Naive thymus-derived CD4-positive, alpha-beta T cell (primary cell): ENCODE results near the gene ZEB1. TPM values are rescaled to one million over a fixed set of nuclear protein-coding genes. Genes with fewer than 3 reads are reported as not detected.

Experiments used
- ATAC-seq: fragments of 150-1000 bp; cut with Tn5 transposase; 2 replicates; pipeline ENCODE4 v1.10.0; 2021; ENCODE audit warnings: mild to moderate bottlenecking, moderate library complexity
- CTCF ChIA-PET: fragments of 350-600 bp; sonication (Branson Sonifier 250); formaldehyde crosslinking; loops from one replicate; lab custom pipeline; 2021; ENCODE audit warnings: antibody characterized with exemption; lab: Charles Lee
- POLR2A ChIA-PET: fragments of 350-600 bp; sonication (Branson Sonifier 250); formaldehyde crosslinking; loops from one replicate; lab custom pipeline; 2021; ENCODE audit warnings: antibody characterized with exemption, inconsistent platforms; lab: Charles Lee
- DNase-seq, 9 donors: peaks; one replicate each; pipeline versions ENCODE4 v3.0.0 to v3.0.0-alpha.2; 2020 to 2022; ENCODE audit warnings: mixed read lengths in 1 of 9
- H3K27ac ChIP-seq: one replicate; pipeline ENCODE4 v1.7.0; 2013; ENCODE audit warnings: mild to moderate bottlenecking, low read depth, low read length, moderate library complexity
- H3K27me3 ChIP-seq, 2 donors: one replicate each; pipeline ENCODE4 v1.7.0; 2013; ENCODE audit warnings: low read length in 2 of 2, mild to moderate bottlenecking in 2 of 2, moderate library complexity in 2 of 2; ENCODE audit not compliant: control insufficient read depth in 2 of 2, insufficient read depth in 2 of 2
- H3K36me3 ChIP-seq, 3 experiments: 1 replicate in 2 of 3; 2 replicates in 1 of 3; pipeline ENCODE4 v1.7.0; 2013; ENCODE audit warnings: low read length in 3 of 3, mild to moderate bottlenecking in 3 of 3, moderate library complexity in 1 of 3; ENCODE audit not compliant: insufficient read depth in 3 of 3, control insufficient read depth in 2 of 3
- H3K4me1 ChIP-seq, 2 donors: one replicate each; pipeline ENCODE4 v1.7.0; 2013; ENCODE audit warnings: low read length in 2 of 2, mild to moderate bottlenecking in 2 of 2, moderate library complexity in 1 of 2; ENCODE audit not compliant: control insufficient read depth in 2 of 2, insufficient read depth in 2 of 2
- H3K4me3 ChIP-seq: 2 replicates; pipeline ENCODE4 v1.7.0; 2013; ENCODE audit warnings: mild to moderate bottlenecking, low read length
- H3K9me3 ChIP-seq, 3 experiments: 1 replicate in 2 of 3; 2 replicates in 1 of 3; pipeline ENCODE4 v1.7.0; 2013; ENCODE audit warnings: low read length in 3 of 3; ENCODE audit not compliant: control insufficient read depth in 2 of 3
- H3K27ac Mint-ChIP-seq, 9 donors: one replicate each; pipeline ENCODE4 v1.8.0; 2020 to 2022; ENCODE audit warnings: mixed read lengths in 9 of 9, mild to moderate bottlenecking in 8 of 9, moderate library complexity in 5 of 9, inconsistent platforms in 2 of 9
- H3K27me3 Mint-ChIP-seq, 5 donors: one replicate each; pipeline ENCODE4 v1.8.0; 2021 to 2022; ENCODE audit warnings: mixed read lengths in 5 of 5, mild to moderate bottlenecking in 1 of 5
- H3K36me3 Mint-ChIP-seq, 5 donors: one replicate each; pipeline ENCODE4 v1.8.0; 2020 to 2022; ENCODE audit warnings: mixed read lengths in 5 of 5, mild to moderate bottlenecking in 3 of 5, inconsistent platforms in 1 of 5
- H3K4me1 Mint-ChIP-seq, 7 donors: one replicate each; pipeline ENCODE4 v1.8.0; 2020 to 2022; ENCODE audit warnings: mixed read lengths in 7 of 7, mild to moderate bottlenecking in 3 of 7, inconsistent platforms in 1 of 7
- H3K4me3 Mint-ChIP-seq, 10 donors: one replicate each; pipeline ENCODE4 v1.8.0; 2020 to 2022; ENCODE audit warnings: mild to moderate bottlenecking in 10 of 10, mixed read lengths in 10 of 10, moderate library complexity in 6 of 10, inconsistent platforms in 2 of 10
- H3K9me3 Mint-ChIP-seq, 11 donors: one replicate each; pipeline ENCODE4 v1.8.0; 2020 to 2022; ENCODE audit warnings: mixed read lengths in 11 of 11, mild to moderate bottlenecking in 4 of 11, inconsistent platforms in 1 of 11, moderate library complexity in 1 of 11
- intact Hi-C, 2 donors: fragments of 100-400 bp; cut with micrococcal nuclease; formaldehyde crosslinking; loops; one replicate each; pipeline ENCODE4 v1.15.1; 2023
- polyA plus RNA-seq, 2 donors: library from polyadenylated mRNA; unstranded; fragments of 300-500 nt; fragmentation: Illumina TruSeq; gene quantifications; one replicate each; pipeline ENCODE4 v1.2.3, GENCODE V29; 2021
- total RNA-seq, 6 experiments: library from RNA in 5 of 6; stranded (reverse) in 5 of 6; gene quantifications; 1 replicate in 5 of 6; 2 replicates in 1 of 6; pipeline ENCODE4 v1.2.3 and lab custom pipeline; 2021 to 2026

ZEB1 gene
- total and polyA plus RNA-seq, 7 experiments from 2014 or later: 37.4 to 126 (median 77.5) TPM

DNA sequence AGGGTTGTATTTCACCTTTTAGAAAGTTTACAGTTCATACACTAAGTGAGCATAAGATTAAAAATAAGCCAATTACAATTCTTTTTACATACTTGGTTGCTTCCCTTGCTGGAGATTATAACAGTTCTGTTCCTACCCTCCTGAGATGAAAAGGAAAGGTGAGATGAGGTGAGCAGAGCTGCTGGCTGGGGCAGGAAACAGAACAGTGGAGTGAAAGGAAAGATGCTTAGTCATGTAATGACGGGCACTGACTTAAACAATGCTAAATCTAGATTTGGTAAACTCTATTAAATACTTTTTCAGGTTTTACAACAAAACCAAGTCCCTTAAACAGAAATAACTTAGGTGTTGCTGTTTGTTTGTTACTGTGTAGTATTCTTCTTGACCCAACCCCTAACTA is 19.9 kb upstream of the ZEB1 start:
- ATAC-seq: peak; percentile 34
- Histone ChIP-seq H3K36me3 (no peaks in the 10 kb centered on the region), H3K9me3 (no peaks in the 10 kb centered on the region), H3K27ac (no peak overlapping the region), H3K4me3 (no peak overlapping the region), H3K4me1 (no peaks in the 10 kb centered on the region), H3K27me3 (no peaks in the 10 kb centered on the region)
- peak in 5 of 9 donors; percentile 22 to 44 (median 31) for DNase-seq
- intact Hi-C loops: no loop called here
- Mint-ChIP-seq H3K9me3 (peaks cover 0 to 5% (median 0%) of the 10 kb centered on the region in 11 donors), H3K4me3 (no peak overlapping the region), H3K4me1 (peaks cover 0 to 8% (median 4%) of the 10 kb centered on the region in 7 donors), H3K27ac (peak overlapping the region in 1 of 9 donors; percentile 12), H3K36me3 (peaks cover 0 to 4% (median 0%) of the 10 kb centered on the region in 5 donors), H3K27me3 (peaks cover 0 to 8% (median 2%) of the 10 kb centered on the region in 5 donors)
- ChIA-PET CTCF (no interaction called here), POLR2A (no interaction called here)

DNA sequence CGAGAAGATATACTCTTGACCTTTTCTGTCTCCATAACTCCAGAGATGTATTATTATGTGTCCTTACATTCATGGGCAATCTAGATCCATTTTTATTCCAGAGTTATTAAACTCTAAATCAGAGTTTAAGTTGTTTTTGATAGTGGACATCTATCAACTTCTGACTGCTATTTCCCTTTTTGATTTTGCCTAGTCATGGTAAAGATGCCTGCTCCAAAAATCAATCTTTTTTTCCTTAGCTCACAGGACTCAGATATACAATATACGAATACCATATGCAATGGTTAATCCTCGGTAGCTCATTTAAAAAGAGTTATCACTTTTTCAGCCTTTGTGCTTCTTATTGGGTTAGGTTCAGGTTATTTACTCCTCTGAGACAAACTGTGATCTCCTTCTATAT is 15.8 kb upstream of the ZEB1 start:
- Mint-ChIP-seq H3K4me1 (peaks cover 0 to 8% (median 4%) of the 10 kb centered on the region in 7 donors), H3K27ac (no peak overlapping the region), H3K9me3 (peaks cover 0 to 5% (median 0%) of the 10 kb centered on the region in 11 donors), H3K36me3 (peaks cover 0 to 6% (median 0%) of the 10 kb centered on the region in 5 donors), H3K4me3 (no peak overlapping the region), H3K27me3 (peaks cover 0 to 14% (median 5%) of the 10 kb centered on the region in 5 donors)
- CTCF ChIA-PET: no interaction called here
- Histone ChIP-seq H3K4me3 (no peak overlapping the region), H3K27me3 (no peaks in the 10 kb centered on the region), H3K27ac (no peak overlapping the region), H3K9me3 (no peaks in the 10 kb centered on the region), H3K36me3 (no peaks in the 10 kb centered on the region), H3K4me1 (no peaks in the 10 kb centered on the region)
- POLR2A ChIA-PET: no interaction called here
- intact Hi-C loops: no loop called here
- no peak for DNase-seq
- ATAC-seq: no peak

DNA sequence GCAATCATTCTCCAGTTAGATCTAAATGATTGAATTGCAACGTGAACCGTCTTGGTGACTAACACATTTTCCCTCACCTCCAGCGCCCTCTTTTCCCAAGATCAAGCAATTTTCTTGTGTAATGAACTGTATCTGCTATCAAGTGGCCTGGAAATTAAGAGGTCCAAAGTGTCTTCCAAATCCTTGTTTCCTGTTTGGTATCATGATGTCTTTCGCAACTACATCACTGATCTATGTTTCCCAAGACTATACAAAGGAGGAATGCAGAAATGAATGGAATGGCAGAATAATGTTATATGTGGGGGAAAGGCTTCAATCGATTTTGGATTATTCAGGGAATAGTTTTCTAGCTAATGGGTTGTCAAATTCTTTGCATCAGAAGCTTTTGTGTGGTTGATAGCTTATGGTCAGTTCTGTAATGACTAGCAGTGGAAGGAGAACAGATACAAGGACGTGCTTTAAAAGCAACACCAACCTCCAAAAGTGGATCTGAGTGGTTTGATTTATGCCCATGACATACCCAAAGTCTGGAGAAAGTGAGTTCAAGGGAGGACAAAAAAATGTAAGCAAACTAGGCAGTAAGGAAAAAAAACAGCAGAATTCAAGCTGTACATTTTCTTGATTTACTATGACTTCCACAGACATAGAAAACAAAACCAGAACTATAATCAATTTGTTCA is 14.6 kb upstream of the ZEB1 start:
- DNase-seq: no peak
- H3K4me1 Mint-ChIP-seq: peaks cover 0 to 4% (median 0%) of the 10 kb centered on the region in 7 donors
- ChIA-PET POLR2A (no interaction called here), CTCF (no interaction called here)
- intact Hi-C loops: no loop called here
- no peaks in the 10 kb centered on the region for H3K9me3 ChIP-seq
- H3K27me3 Mint-ChIP-seq: peaks cover 0 to 14% (median 5%) of the 10 kb centered on the region in 5 donors
- peaks cover 0 to 5% (median 0%) of the 10 kb centered on the region in 11 donors for H3K9me3 Mint-ChIP-seq
- H3K36me3 Mint-ChIP-seq: peaks cover 0 to 10% (median 0%) of the 10 kb centered on the region in 5 donors
- ATAC-seq: no peak
- H3K4me3 ChIP-seq: no peak overlapping the region
- H3K27ac Mint-ChIP-seq: peak overlapping the region in 1 of 9 donors; percentile 19
- H3K27me3 ChIP-seq: no peaks in the 10 kb centered on the region
- H3K27ac ChIP-seq: no peak overlapping the region
- no peaks in the 10 kb centered on the region for H3K36me3 ChIP-seq
- no peak overlapping the region for H3K4me3 Mint-ChIP-seq
- H3K4me1 ChIP-seq: no peaks in the 10 kb centered on the region

DNA sequence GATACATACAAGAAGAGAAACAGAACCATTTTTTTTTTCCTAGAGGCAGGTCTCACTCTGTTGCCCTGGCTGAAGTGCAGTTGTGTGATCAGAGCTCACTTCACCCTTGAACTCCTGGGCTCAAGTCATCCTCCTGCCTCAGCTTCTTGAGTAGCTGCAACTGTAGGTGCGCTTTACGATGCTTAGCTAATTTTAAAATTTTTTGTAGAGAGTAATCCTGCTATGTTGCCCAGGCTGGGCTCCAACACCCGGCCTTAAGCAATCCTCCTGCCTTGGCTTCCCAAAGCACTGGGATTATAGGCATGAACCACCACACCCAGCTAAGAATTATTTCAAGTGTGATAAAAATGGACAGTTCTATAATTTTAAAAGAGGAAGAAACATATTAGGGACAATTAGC is 5.6 kb upstream of the ZEB1 start:
- H3K36me3 Mint-ChIP-seq: peaks cover 0 to 13% (median 0%) of the 10 kb centered on the region in 5 donors
- ChIA-PET CTCF (no interaction called here), POLR2A (interaction anchor here (0.5 kb wide), 1 partner anchor 406 kb away, joined by 3 read pairs; no protein-coding TSS in a partner anchor)
- no peaks in the 10 kb centered on the region for H3K27me3 Mint-ChIP-seq
- no peak overlapping the region for H3K4me3 ChIP-seq
- H3K9me3 Mint-ChIP-seq: peaks cover 0 to 3% (median 0%) of the 10 kb centered on the region in 11 donors
- ATAC-seq (no peak), DNase-seq (no peak)
- peaks cover 4 to 21% (median 17%) of the 10 kb centered on the region in 7 donors for H3K4me1 Mint-ChIP-seq
- H3K27ac ChIP-seq: no peak overlapping the region
- H3K4me3 Mint-ChIP-seq: no peak overlapping the region
- no peaks in the 10 kb centered on the region for H3K9me3 ChIP-seq
- intact Hi-C loops: no loop called here
- H3K27ac Mint-ChIP-seq: no peak overlapping the region
- H3K36me3 ChIP-seq: peaks cover 0 to under 1% (median 0%) of the 10 kb centered on the region in 3 experiments
- H3K27me3 ChIP-seq: no peaks in the 10 kb centered on the region
- peaks cover 5 to 6% of the 10 kb centered on the region in 2 donors for H3K4me1 ChIP-seq

DNA sequence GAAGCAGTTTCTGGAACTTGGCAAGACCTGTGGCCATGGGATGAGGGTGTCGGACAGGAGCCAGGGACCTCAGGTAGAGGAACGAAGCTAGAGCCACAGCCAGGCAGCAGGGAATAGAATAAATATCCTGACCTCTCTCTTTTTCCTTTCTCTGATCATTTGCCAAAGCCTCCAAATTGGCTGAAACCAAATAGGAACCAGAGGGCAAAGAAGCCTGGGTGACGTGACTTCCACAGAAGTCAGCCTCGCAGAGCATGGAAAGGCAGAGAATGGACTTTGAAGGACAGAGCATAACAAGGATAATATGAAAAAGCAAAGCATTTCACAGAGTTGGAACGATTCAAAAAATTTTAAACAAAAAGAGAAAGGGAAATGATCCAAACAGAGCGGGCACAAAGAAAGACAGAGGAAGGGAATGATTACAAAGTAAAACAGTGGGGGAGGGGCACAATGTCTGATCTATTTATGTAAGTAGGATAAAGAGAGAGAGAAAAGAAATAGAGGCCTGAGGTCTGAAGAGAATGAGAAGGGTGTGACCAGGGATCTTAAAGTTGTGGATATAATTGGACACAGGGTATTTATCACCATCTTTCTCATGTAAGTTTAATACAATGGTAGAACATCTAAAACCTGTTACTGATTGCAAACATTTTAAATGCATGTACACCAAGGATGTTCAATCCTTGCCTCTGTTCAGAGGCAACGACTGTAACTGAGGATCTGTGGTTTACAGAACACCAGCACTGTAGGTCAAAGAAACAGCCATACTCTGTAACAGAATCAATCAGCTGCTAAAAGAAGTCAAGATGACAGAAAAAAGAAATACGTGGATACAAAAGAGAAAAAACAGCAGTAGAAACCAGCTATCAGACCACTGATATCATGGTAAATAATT is 4.5 kb upstream of the ZEB1 start:
- no peaks in the 10 kb centered on the region for H3K9me3 ChIP-seq
- POLR2A ChIA-PET: no interaction called here
- CTCF ChIA-PET: interaction anchor here (0.7 kb wide), 1 partner anchor 13 kb away, joined by 4 read pairs; no protein-coding TSS in a partner anchor
- H3K4me1 ChIP-seq: peaks cover 5 to 6% of the 10 kb centered on the region in 2 donors
- Mint-ChIP-seq H3K9me3 (peaks cover 0 to 5% (median 0%) of the 10 kb centered on the region in 11 donors), H3K27me3 (peaks cover 0 to 2% (median 0%) of the 10 kb centered on the region in 5 donors), H3K36me3 (peaks cover 0 to 9% (median 0%) of the 10 kb centered on the region in 5 donors), H3K4me1 (peaks cover 4 to 23% (median 17%) of the 10 kb centered on the region in 7 donors), H3K4me3 (no peak overlapping the region), H3K27ac (peak overlapping the region in 1 of 9 donors; percentile 62)
- no peaks in the 10 kb centered on the region for H3K27me3 ChIP-seq
- H3K27ac ChIP-seq: no peak overlapping the region
- DNase-seq: no peak
- intact Hi-C loops: loop anchor here (5.0 kb wide), 3 partner anchors 612 to 1643 kb away; partner anchors contain the start of gene ITGB1 (in 1 of the 2)
- no peak overlapping the region for H3K4me3 ChIP-seq
- no peak for ATAC-seq
- H3K36me3 ChIP-seq: peaks cover 0 to 10% (median 0%) of the 10 kb centered on the region in 3 experiments

DNA sequence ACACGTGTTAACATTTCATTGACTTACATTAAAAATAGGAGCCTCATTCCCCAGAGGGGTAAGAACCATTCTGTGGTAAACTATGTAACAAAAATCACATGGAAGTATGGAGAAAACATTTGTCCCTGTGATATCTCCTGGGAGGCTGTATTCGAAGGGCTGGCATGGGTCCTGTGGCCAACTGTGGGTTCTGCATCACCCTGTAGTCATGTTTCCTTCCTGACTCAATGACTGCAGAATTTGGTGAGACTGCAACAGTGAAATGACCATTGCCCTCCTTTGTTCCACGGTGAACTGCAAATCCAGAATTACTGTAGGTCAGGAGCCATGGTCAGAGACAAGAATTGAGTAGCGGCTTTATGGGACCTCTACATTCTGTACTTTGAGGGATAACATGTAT is 3.6 kb upstream of the ZEB1 start:
- peaks cover 0 to 5% (median 0%) of the 10 kb centered on the region in 11 donors for H3K9me3 Mint-ChIP-seq
- ATAC-seq: no peak
- no peak overlapping the region for H3K4me3 ChIP-seq
- intact Hi-C loops: loop anchor here (5.0 kb wide), 3 partner anchors 613 to 1642 kb away; partner anchors contain the start of gene ITGB1 (in 1 of the 2)
- no peak for DNase-seq
- no peak overlapping the region for H3K27ac ChIP-seq
- H3K4me1 ChIP-seq: peaks cover 5 to 6% of the 10 kb centered on the region in 2 donors
- H3K9me3 ChIP-seq: no peaks in the 10 kb centered on the region
- H3K27ac Mint-ChIP-seq: no peak overlapping the region
- POLR2A ChIA-PET: no interaction called here
- peaks cover 0 to 16% (median 0%) of the 10 kb centered on the region in 3 experiments for H3K36me3 ChIP-seq
- H3K4me3 Mint-ChIP-seq: no peak overlapping the region
- H3K27me3 Mint-ChIP-seq: peaks cover 0 to 2% (median 0%) of the 10 kb centered on the region in 5 donors
- H3K4me1 Mint-ChIP-seq: peaks cover 4 to 23% (median 17%) of the 10 kb centered on the region in 7 donors
- peaks cover 0 to 9% (median 0%) of the 10 kb centered on the region in 5 donors for H3K36me3 Mint-ChIP-seq
- no peaks in the 10 kb centered on the region for H3K27me3 ChIP-seq
- CTCF ChIA-PET: no interaction called here
